Uterus (tissue), 2 donors: ENCODE measurements around the gene TMEM201.

Experiments used
- POLR2A ChIP-seq, 2 donors: fragments of 450-650 bp; IDR thresholded peaks; one replicate each; pipeline ENCODE4 v1.6.1; 2016; ENCODE audit warnings: antibody characterized with exemption in 2 of 2, mild to moderate bottlenecking in 1 of 2, moderate library complexity in 1 of 2
- TF ChIP-seq, protein P1 (sequence below), 4 experiments: fragments of 200-600 bp in 2 of 4; fragments of 450-650 bp in 2 of 4; sonication (generic) in 2 of 4; IDR thresholded peaks; one replicate each; pipeline ENCODE4 v1.5.1; 2016 to 2019; ENCODE audit warnings: antibody characterized with exemption in 4 of 4, mild to moderate bottlenecking in 2 of 4, moderate library complexity in 1 of 4

DNA sequence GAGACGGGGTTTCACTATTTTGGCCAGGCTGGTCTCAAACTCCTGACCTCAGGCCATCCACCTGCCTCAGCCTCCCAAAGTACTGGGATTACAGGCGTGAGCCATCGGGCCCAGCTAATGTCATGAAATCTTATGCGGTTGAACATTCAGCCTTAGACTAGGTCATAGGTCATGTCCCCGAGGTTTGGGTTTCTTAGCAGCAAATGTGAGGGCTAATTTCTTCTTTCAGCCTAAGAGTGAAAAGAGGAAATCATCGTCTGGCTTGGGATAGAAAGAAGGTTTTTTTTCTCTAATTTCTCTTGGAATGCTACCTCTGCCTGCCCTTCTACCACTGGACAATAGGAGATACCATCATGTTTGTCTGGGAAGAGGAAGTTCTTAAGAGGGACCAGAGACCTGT, 44.8 kb downstream of the TMEM201 start:
- TF ChIP-seq, protein P1, sequence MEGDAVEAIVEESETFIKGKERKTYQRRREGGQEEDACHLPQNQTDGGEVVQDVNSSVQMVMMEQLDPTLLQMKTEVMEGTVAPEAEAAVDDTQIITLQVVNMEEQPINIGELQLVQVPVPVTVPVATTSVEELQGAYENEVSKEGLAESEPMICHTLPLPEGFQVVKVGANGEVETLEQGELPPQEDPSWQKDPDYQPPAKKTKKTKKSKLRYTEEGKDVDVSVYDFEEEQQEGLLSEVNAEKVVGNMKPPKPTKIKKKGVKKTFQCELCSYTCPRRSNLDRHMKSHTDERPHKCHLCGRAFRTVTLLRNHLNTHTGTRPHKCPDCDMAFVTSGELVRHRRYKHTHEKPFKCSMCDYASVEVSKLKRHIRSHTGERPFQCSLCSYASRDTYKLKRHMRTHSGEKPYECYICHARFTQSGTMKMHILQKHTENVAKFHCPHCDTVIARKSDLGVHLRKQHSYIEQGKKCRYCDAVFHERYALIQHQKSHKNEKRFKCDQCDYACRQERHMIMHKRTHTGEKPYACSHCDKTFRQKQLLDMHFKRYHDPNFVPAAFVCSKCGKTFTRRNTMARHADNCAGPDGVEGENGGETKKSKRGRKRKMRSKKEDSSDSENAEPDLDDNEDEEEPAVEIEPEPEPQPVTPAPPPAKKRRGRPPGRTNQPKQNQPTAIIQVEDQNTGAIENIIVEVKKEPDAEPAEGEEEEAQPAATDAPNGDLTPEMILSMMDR (IDR thresholded peaks at IDR 0.05) = no peak
- no peak for TF ChIP-seq POLR2A (IDR thresholded peaks at IDR 0.05)
